Large intestine (tissue), 3 donors: Measurements from ENCODE around the gene OPTN. TPM values are rescaled to one million over a fixed set of nuclear protein-coding genes. Genes with fewer than 3 reads are reported as not detected.
"Not testable (repeated sequence)": the region's sequence is repeated elsewhere in the genome, so short reads cannot be mapped to it uniquely, and the experiment has no call there.

Source experiments
- DNase-seq, 2 donors: peaks; one replicate each; pipeline versions ENCODE4 v3.0.0 to v3.0.0-alpha.2; 2013
- H3K27ac ChIP-seq: one replicate; pipeline ENCODE4 v1.5.1; 2013; ENCODE audit warnings: low read length
- H3K27me3 ChIP-seq: 2 replicates; pipeline ENCODE4 v1.6.1; 2013; ENCODE audit warnings: low read length; ENCODE audit not compliant: control insufficient read depth, insufficient read depth
- H3K36me3 ChIP-seq: 2 replicates; pipeline ENCODE4 v1.6.1; 2013; ENCODE audit warnings: low read length; ENCODE audit not compliant: control insufficient read depth, insufficient read depth
- H3K4me1 ChIP-seq: one replicate; pipeline ENCODE4 v1.6.1; 2013; ENCODE audit warnings: low read length; ENCODE audit not compliant: control insufficient read depth, insufficient read depth
- H3K4me3 ChIP-seq: one replicate; pipeline ENCODE4 v1.5.1; 2013; ENCODE audit warnings: low read length
- H3K9me3 ChIP-seq: one replicate; pipeline ENCODE4 v1.6.1; 2013; ENCODE audit warnings: mild to moderate bottlenecking, low read depth, low read length, moderate library complexity; ENCODE audit not compliant: control insufficient read depth
- WGBS: methylation state at CpG from one replicate; pipeline ENCODE4 v1.1.5; 2013; ENCODE audit warnings: low lambda C conversion rate; ENCODE audit not compliant: insufficient coverage; 5-methylcytosine and 5-hydroxymethylcytosine counted together
- polyA plus RNA-seq: library from polyadenylated mRNA; unstranded; fragments of 120-200 nt; gene quantifications from one replicate; pipeline ENCODE4 v1.2.1, GENCODE V29; 2013

OPTN gene
- polyA plus RNA-seq, 1 donor = 68.6 TPM

GRCh38 chr10:13068071-13068470 is 31.9 kb upstream of the OPTN start:
- Histone ChIP-seq H3K27ac (no peak overlapping the region), H3K36me3 (no peaks in the 10 kb centered on the region), H3K4me1 (no peaks in the 10 kb centered on the region), H3K27me3 (no peaks in the 10 kb centered on the region), H3K9me3 (no peaks in the 10 kb centered on the region), H3K4me3 (no peak overlapping the region)
- WGBS = 100% methylated on average over 1 of the region's 5 CpGs
- no peak for DNase-seq

- H3K27me3 ChIP-seq = no peaks in the 10 kb centered on the region
- WGBS = 79% methylated on average over 2 of the region's 2 CpGs
- H3K4me1 ChIP-seq = no peaks in the 10 kb centered on the region
- no peak overlapping the region for H3K27ac ChIP-seq
- H3K36me3 ChIP-seq = no peaks in the 10 kb centered on the region
- no peak for DNase-seq
- no peak overlapping the region for H3K4me3 ChIP-seq
- H3K9me3 ChIP-seq = no peaks in the 10 kb centered on the region
Measured at GRCh38 chr10:13068484-13068883, 31.5 kb upstream of the OPTN start.

GRCh38 chr10:13072339-13072738 is 27.6 kb upstream of the OPTN start:
- Histone ChIP-seq H3K4me1 (no peaks in the 10 kb centered on the region), H3K4me3 (no peak overlapping the region), H3K9me3 (no peaks in the 10 kb centered on the region), H3K27ac (no peak overlapping the region), H3K27me3 (peaks cover 5% of the 10 kb centered on the region), H3K36me3 (no peaks in the 10 kb centered on the region)
- WGBS = no CpG with 5 or more reads among the region's 3 CpGs
- DNase-seq = no peak

GRCh38 chr10:13074563-13075451 is 25.2 kb upstream of the OPTN start:
- 53% methylated on average over 8 of the region's 18 CpGs for whole genome bisulfite sequencing
- no peaks in the 10 kb centered on the region for H3K4me1 ChIP-seq
- DNase-seq = peak; percentile 52 to 55
- peaks cover 3% of the 10 kb centered on the region for H3K9me3 ChIP-seq
- H3K27ac ChIP-seq = no peak overlapping the region
- H3K4me3 ChIP-seq = no peak overlapping the region
- H3K27me3 ChIP-seq = peaks cover 5% of the 10 kb centered on the region
- H3K36me3 ChIP-seq = no peaks in the 10 kb centered on the region

DNA sequence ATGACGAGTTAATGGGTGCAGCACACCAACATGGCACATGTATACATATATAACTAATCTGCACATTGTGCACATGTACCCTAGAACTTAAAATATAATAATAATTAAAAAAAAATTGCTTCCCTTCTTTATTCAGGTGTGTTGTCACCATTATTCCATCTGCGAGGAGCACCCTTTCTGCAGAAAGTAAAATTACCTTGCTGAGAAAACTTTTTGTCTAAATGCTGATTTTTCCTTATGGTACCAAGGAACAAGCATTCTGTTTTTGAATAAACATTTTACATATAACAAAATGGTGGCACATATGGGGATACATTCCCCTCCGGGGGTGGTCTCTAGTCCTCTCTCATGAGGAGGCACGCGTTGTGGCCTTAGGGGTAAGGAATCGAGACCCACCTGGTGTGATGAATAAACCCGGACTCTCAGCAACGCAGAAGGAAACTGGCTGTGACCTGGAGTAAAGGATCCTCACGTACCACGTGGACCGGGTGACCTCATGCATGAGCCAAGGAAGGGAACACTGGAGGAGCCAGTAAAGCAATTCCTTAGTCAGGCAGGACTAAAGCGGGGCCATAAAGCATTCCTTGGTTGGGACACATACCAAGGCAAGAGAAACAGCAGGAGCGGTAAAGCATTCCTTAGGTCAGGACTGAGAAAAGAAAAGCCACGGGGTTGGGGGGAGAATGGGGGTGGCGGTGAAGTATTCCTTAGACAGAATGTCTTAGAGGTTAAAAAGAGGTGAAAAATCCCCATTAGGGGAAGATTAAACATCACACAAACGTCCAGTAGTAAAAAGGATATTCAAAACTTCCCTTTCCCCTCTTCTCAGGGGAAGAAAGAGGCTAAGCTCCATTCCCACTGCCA is 20.8 kb upstream of the OPTN start:
- peaks cover 11% of the 10 kb centered on the region for H3K9me3 ChIP-seq
- no peak overlapping the region for H3K4me3 ChIP-seq
- H3K27me3 ChIP-seq = peaks cover 5% of the 10 kb centered on the region
- no peaks in the 10 kb centered on the region for H3K36me3 ChIP-seq
- DNase-seq = no peak
- WGBS = 92% methylated on average over 3 of the region's 16 CpGs
- no peak overlapping the region for H3K27ac ChIP-seq
- H3K4me1 ChIP-seq = no peaks in the 10 kb centered on the region

DNA sequence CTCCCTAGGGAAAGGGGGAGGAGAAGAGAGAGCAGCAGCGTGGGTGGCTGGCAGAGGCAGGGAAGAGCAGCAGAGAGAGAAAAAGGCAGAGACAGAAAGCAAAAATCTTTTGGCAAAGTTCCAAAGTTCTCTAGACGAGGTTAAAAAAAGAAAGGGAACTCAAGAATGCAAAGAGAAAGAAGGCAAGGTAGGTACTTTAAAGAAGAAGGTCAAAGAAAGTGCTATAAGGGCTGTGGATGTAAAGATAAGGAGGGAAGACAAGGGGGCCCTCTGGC is 20.2 kb upstream of the OPTN start:
- peaks cover 16% of the 10 kb centered on the region for H3K9me3 ChIP-seq
- WGBS = 38% methylated on average over 1 of the region's 2 CpGs
- no peaks in the 10 kb centered on the region for H3K4me1 ChIP-seq
- DNase-seq = no peak
- peaks cover 5% of the 10 kb centered on the region for H3K27me3 ChIP-seq
- H3K4me3 ChIP-seq = no peak overlapping the region
- H3K27ac ChIP-seq = no peak overlapping the region
- no peaks in the 10 kb centered on the region for H3K36me3 ChIP-seq

- H3K9me3 ChIP-seq = peaks cover 17% of the 10 kb centered on the region
Measured at GRCh38 chr10:13080643-13081042, 19.3 kb upstream of the OPTN start.

GRCh38 chr10:13083700-13084099 is 16.3 kb upstream of the OPTN start:
- not testable (repeated sequence) for H3K36me3 ChIP-seq, H3K4me3 ChIP-seq, H3K27me3 ChIP-seq, H3K4me1 ChIP-seq, H3K27ac ChIP-seq, DNase-seq
- H3K9me3 ChIP-seq = peaks cover 17% of the 10 kb centered on the region
- 100% methylated on average over 2 of the region's 3 CpGs for WGBS

More at GRCh38 chr10:13080643-13081042, 19.3 kb upstream of the OPTN start:
- no peak overlapping the region for H3K27ac ChIP-seq
- peaks cover 5% of the 10 kb centered on the region for H3K27me3 ChIP-seq
- H3K36me3 ChIP-seq = no peaks in the 10 kb centered on the region
- no CpG with 5 or more reads among the region's 7 CpGs for WGBS
- no peak for DNase-seq
- no peaks in the 10 kb centered on the region for H3K4me1 ChIP-seq
- no peak overlapping the region for H3K4me3 ChIP-seq

GRCh38 chr10:13086056-13086455 is 13.9 kb upstream of the OPTN start:
- Histone ChIP-seq H3K4me3 (no peak overlapping the region), H3K9me3 (peaks cover 9% of the 10 kb centered on the region), H3K27ac (no peak overlapping the region), H3K36me3 (no peaks in the 10 kb centered on the region), H3K4me1 (no peaks in the 10 kb centered on the region), H3K27me3 (no peaks in the 10 kb centered on the region)
- 100% methylated on average over 1 of the region's 1 CpG for WGBS
- no peak for DNase-seq

DNA sequence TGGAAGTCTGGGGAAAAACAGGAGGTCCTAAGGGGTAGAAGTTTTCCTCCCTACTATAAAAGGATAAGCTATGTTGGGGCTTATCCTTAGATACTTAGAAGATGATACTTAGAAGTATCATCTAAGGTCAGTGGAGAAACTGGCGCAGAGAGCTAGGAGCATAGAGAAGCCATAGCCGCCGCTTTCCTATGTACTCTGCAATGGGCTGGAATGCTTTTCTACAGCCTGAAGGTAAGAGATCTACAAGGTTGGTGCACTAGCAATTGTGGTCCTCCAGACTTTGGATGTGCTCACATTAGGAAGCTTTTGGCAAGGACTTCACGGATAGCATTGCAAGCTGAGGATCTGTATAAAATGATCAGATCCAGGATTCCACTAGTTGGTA is 12.4 kb upstream of the OPTN start:
- H3K27ac ChIP-seq = no peak overlapping the region

More for the DNA sequence above, 12.4 kb upstream of the OPTN start:
- Histone ChIP-seq H3K9me3 (peaks cover 9% of the 10 kb centered on the region), H3K4me1 (no peaks in the 10 kb centered on the region), H3K36me3 (no peaks in the 10 kb centered on the region), H3K27me3 (no peaks in the 10 kb centered on the region), H3K4me3 (no peak overlapping the region)
- no peak for DNase-seq
- WGBS = no CpG with 5 or more reads among the region's 4 CpGs
